Lower leg skin (tissue), 3 donors: Measurements from ENCODE around the gene SRSF4.

Experiments used
- CTCF ChIP-seq, 3 donors: fragments of 450-650 bp; IDR thresholded peaks; one replicate each; pipeline ENCODE4 v1.5.1; 2016; ENCODE audit warnings: antibody characterized with exemption in 3 of 3, mild to moderate bottlenecking in 3 of 3, moderate library complexity in 2 of 3
- POLR2A ChIP-seq, 2 donors: fragments of 450-650 bp; IDR thresholded peaks; one replicate each; pipeline ENCODE4 v1.6.1; 2016 to 2017; ENCODE audit warnings: antibody characterized with exemption in 2 of 2, mild to moderate bottlenecking in 1 of 2, moderate library complexity in 1 of 2

GRCh38 chr1:29186707-29187106 is 5.0 kb upstream of the SRSF4 start:
- TF ChIP-seq CTCF (IDR thresholded peaks at IDR 0.05) (no peak), POLR2A (IDR thresholded peaks at IDR 0.05) (no peak)
